ENCODE data around the gene ABAT.
"Not testable (repeated sequence)": the region's sequence is repeated elsewhere in the genome, so short reads cannot be mapped to it uniquely, and the experiment has no call there.

The ABAT gene

DNA sequence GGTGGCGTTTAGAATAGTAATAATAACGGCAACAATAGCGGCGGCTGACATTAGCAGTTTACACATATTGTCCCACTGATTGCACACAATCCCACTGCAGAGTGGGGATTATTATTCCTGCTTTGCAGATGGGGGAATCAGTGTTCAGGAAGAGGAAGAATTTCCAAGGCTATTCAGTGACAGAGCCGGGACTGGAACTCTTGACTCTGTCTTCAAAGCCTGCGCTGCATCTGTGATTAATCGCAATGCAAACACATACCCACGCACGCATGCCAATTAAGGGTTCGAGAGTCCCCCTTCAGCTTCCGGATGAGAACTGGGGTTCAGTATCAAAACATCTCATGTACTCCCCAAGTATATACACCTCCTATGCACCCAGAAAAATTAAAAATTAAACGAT, 93.9 kb downstream of the ABAT start:
- H3K4me1 ChIP-seq (ENCODE audit: control insufficient read depth, insufficient read depth, low read length): peaks cover 13% of the 10 kb centered on the region
- H3K9me3 ChIP-seq (ENCODE audit: control insufficient read depth, insufficient read depth, low read depth, low read length): no peaks in the 10 kb centered on the region
- no peaks in the 10 kb centered on the region for H3K36me3 ChIP-seq (ENCODE audit: control insufficient read depth, insufficient read depth, low read length)

DNA sequence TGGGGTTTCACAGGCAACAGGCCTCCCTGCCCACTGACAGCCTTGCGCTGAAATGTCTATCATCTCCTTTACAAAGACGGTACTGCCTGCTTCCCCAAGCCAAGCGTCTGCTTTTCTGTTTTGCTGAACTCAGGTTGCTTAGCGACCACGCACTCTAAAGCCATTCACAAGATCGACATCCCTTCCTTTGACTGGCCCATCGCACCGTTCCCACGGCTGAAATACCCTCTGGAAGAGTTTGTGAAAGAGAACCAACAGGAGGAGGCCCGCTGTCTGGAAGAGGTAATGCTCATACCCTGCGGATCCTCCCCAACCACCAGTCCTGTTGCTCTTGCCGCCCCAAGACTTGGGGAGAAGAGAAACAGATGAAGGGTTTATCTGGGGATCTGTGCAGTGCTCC, 94.3 kb downstream of the ABAT start:
- Histone ChIP-seq H3K27me3 (ENCODE audit: control insufficient read depth, insufficient read depth, low read length) (no peaks in the 10 kb centered on the region), H3K9me3 (ENCODE audit: control insufficient read depth, insufficient read depth, low read depth, low read length) (no peaks in the 10 kb centered on the region), H3K4me3 (ENCODE audit: low read depth, low read length) (no peak overlapping the region), H3K27ac (ENCODE audit: low read depth, low read length) (no peak overlapping the region), H3K9ac (ENCODE audit: low read length) (no peak overlapping the region), H3K36me3 (ENCODE audit: control insufficient read depth, insufficient read depth, low read length) (no peaks in the 10 kb centered on the region), H3K4me1 (ENCODE audit: control insufficient read depth, insufficient read depth, low read length) (peaks cover 13% of the 10 kb centered on the region)

More for the DNA sequence above, 93.9 kb downstream of the ABAT start:
- no peak overlapping the region for H3K27ac ChIP-seq (ENCODE audit: low read depth, low read length)
- H3K4me3 ChIP-seq (ENCODE audit: low read depth, low read length): no peak overlapping the region
- no peak overlapping the region for H3K9ac ChIP-seq (ENCODE audit: low read length)
- no peaks in the 10 kb centered on the region for H3K27me3 ChIP-seq (ENCODE audit: control insufficient read depth, insufficient read depth, low read length)

DNA sequence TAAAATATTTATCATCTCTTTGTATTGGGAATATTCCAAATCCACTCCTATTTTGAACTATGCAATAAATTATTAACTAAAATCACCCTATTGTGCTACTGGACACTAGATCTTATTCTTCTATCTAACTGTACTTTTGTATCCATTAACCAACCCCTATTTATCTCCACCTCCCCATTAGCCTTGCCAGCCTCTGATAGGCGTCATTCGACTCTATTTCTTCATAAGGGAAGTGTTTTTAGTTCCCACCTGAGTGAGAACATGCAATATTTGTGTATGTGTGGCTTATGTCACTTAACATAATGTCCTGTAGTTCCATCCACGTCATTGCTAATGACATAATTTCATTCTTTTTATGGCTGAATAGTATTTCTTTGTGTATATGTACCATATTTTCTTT, 99.1 kb downstream of the ABAT start:
- H3K4me1 ChIP-seq (ENCODE audit: control insufficient read depth, insufficient read depth, low read length): peaks cover 4% of the 10 kb centered on the region; the same call in 1 of the 2 replicates
- no peaks in the 10 kb centered on the region for H3K27me3 ChIP-seq (ENCODE audit: control insufficient read depth, insufficient read depth, low read length)
- no peak overlapping the region for H3K27ac ChIP-seq (ENCODE audit: low read depth, low read length)
- H3K9me3 ChIP-seq (ENCODE audit: control insufficient read depth, insufficient read depth, low read depth, low read length): no peaks in the 10 kb centered on the region
- no peaks in the 10 kb centered on the region for H3K36me3 ChIP-seq (ENCODE audit: control insufficient read depth, insufficient read depth, low read length)
- H3K4me3 ChIP-seq (ENCODE audit: low read depth, low read length): no peak overlapping the region
- no peak overlapping the region for H3K9ac ChIP-seq (ENCODE audit: low read length)

DNA sequence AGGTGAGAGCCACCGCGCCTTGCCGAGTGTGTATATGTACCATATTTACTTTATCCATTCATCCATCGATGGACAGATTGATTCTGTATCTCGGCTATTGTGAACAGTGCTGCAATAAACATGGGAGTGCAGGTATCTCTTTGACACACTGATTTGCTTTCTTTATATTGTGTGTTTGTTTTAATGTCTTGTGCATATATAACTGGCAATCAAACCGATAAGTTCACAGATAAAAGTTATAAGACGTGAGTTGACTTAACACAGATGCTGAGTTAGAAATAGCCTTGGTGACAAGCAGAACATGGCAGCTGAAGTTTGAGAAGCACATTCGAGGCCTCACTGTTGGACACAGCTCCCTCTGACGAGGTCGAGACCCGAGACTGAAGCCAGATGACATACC, 99.8 kb downstream of the ABAT start:
- Histone ChIP-seq H3K36me3 (ENCODE audit: control insufficient read depth, insufficient read depth, low read length) (no peaks in the 10 kb centered on the region), H3K9me3 (ENCODE audit: control insufficient read depth, insufficient read depth, low read depth, low read length) (no peaks in the 10 kb centered on the region), H3K9ac (ENCODE audit: low read length) (no peak overlapping the region), H3K4me1 (ENCODE audit: control insufficient read depth, insufficient read depth, low read length) (peaks cover 4% of the 10 kb centered on the region; the same call in 1 of the 2 replicates), H3K27me3 (ENCODE audit: control insufficient read depth, insufficient read depth, low read length) (no peaks in the 10 kb centered on the region), H3K4me3 (ENCODE audit: low read depth, low read length) (no peak overlapping the region), H3K27ac (ENCODE audit: low read depth, low read length) (no peak overlapping the region)

DNA sequence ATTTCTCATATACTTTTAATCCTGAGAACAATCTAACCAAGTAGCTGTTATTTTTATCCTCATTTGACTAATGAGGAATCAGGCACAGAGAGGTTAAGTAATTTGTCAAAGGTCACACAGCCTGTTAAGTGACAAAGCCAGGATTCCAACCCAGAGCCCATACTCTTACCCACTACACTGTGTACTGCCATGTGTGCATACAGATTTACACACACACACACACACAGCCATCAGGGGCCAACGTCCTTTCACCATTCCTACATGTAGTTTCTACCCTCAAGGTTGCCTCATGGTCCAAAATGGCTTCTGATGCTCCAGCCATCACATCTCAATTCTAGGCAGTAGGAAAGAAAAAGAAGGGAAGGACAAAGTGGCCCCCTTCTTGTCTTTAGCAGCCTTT, 100.9 kb downstream of the ABAT start:
- Histone ChIP-seq H3K4me3 (ENCODE audit: low read depth, low read length) (no peak overlapping the region), H3K27ac (ENCODE audit: low read depth, low read length) (no peak overlapping the region), H3K36me3 (ENCODE audit: control insufficient read depth, insufficient read depth, low read length) (no peaks in the 10 kb centered on the region), H3K9me3 (ENCODE audit: control insufficient read depth, insufficient read depth, low read depth, low read length) (no peaks in the 10 kb centered on the region), H3K9ac (ENCODE audit: low read length) (no peak overlapping the region), H3K27me3 (ENCODE audit: control insufficient read depth, insufficient read depth, low read length) (no peaks in the 10 kb centered on the region; the same call in 1 of the 2 replicates), H3K4me1 (ENCODE audit: control insufficient read depth, insufficient read depth, low read length) (peaks cover 4% of the 10 kb centered on the region; the same call in 1 of the 2 replicates)

DNA sequence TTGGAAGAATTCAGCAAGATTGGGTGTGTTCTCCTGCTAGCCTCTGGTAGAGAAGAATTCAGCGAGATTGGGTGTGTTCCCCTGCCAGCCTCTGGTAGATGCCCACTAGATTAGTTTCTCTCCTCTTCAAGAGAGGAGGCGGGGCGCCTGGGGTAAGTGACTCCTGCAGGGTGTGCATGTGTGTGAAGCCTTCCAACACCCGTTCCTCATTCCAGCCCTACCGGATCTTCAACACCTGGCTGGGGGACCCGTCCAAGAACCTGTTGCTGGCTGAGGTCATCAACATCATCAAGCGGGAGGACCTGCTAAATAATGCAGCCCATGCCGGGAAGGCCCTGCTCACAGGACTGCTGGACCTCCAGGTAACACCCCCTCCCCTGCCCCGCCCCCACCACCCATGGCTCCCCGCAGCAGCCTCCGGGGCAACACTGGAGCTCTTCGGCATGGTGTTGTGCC, 101.7 kb downstream of the ABAT start:
- Histone ChIP-seq H3K4me3 (ENCODE audit: low read depth, low read length) (no peak overlapping the region), H3K36me3 (ENCODE audit: control insufficient read depth, insufficient read depth, low read length) (no peaks in the 10 kb centered on the region), H3K27ac (ENCODE audit: low read depth, low read length) (no peak overlapping the region)

DNA sequence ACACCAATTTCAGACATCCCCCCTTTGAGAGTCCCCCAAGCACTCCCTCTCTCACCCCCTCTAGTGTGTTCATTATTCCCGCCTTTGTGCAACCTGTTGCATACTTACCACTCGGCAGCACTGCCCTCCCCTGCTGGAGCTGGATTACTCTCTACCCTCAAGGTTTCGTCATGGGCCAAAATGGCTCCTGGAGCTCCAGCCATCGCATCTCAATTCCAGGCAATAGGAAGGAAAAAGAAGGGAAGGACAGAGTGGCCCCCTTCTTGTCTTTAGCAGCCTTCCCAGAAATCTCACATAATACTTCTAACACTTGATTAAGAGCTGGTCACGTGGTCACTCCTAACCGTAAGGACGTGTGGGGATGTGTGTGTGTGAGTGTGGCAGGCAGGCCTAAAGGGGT, 102.8 kb downstream of the ABAT start:
- H3K27me3 ChIP-seq (ENCODE audit: control insufficient read depth, insufficient read depth, low read length): peaks cover 4% of the 10 kb centered on the region; the same call in 1 of the 2 replicates
- no peaks in the 10 kb centered on the region for H3K36me3 ChIP-seq (ENCODE audit: control insufficient read depth, insufficient read depth, low read length)
- no peak overlapping the region for H3K4me3 ChIP-seq (ENCODE audit: low read depth, low read length)
- no peak overlapping the region for H3K9ac ChIP-seq (ENCODE audit: low read length)
- peaks cover 4% of the 10 kb centered on the region; the same call in 1 of the 2 replicates for H3K4me1 ChIP-seq (ENCODE audit: control insufficient read depth, insufficient read depth, low read length)
- no peaks in the 10 kb centered on the region for H3K9me3 ChIP-seq (ENCODE audit: control insufficient read depth, insufficient read depth, low read depth, low read length)
- H3K27ac ChIP-seq (ENCODE audit: low read depth, low read length): no peak overlapping the region

More for the DNA sequence above, 101.7 kb downstream of the ABAT start:
- Histone ChIP-seq H3K9me3 (ENCODE audit: control insufficient read depth, insufficient read depth, low read depth, low read length) (no peaks in the 10 kb centered on the region), H3K27me3 (ENCODE audit: control insufficient read depth, insufficient read depth, low read length) (peaks cover 4% of the 10 kb centered on the region; the same call in 1 of the 2 replicates), H3K9ac (ENCODE audit: low read length) (no peak overlapping the region), H3K4me1 (ENCODE audit: control insufficient read depth, insufficient read depth, low read length) (peaks cover 4% of the 10 kb centered on the region; the same call in 1 of the 2 replicates)

DNA sequence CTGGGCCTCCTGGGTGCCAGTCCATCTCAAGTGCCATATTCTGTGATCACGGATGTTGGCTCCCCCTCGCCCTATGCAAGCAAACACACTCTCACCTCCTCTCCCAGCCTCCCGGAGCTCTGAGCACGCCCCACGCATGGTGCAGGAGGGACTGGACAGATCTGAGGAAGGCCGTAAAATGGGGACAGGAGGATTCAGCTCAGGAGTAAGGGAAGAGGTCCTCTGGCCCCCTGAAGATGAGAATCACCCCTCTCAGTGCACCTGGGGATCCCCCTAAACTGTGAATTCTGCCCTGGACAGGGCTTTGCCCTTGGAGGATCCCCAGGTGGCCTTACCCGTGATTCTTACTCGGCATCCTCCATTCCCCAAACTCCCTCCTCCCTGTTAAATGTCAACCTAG, 107.4 kb downstream of the ABAT start:
- no peaks in the 10 kb centered on the region for H3K36me3 ChIP-seq (ENCODE audit: control insufficient read depth, insufficient read depth, low read length)
- H3K9ac ChIP-seq (ENCODE audit: low read length): no peak overlapping the region
- peaks cover 4% of the 10 kb centered on the region; the same call in 1 of the 2 replicates for H3K27me3 ChIP-seq (ENCODE audit: control insufficient read depth, insufficient read depth, low read length)
- no peaks in the 10 kb centered on the region for H3K4me1 ChIP-seq (ENCODE audit: control insufficient read depth, insufficient read depth, low read length)
- no peaks in the 10 kb centered on the region for H3K9me3 ChIP-seq (ENCODE audit: control insufficient read depth, insufficient read depth, low read depth, low read length)
- H3K27ac ChIP-seq (ENCODE audit: low read depth, low read length): no peak overlapping the region
- no peak overlapping the region for H3K4me3 ChIP-seq (ENCODE audit: low read depth, low read length)

DNA sequence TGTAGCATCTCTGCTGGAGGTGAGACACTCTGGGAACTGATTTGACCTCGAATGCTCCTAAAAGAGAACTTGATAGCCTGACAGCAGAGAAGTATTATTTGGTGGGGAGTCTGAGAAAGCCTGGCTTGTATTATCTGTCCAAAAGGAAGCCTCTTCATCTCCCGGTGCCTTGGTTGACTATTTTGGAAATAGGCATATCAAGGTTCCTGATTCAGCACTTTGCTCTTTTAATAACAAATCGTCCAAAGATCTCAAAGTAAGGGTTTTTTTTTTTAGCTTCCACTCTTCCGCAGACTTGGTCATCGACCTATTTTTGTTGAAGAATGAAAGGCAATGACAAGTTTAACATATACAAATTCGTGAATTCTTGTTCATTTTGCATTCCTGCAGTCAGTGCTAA, 108.3 kb downstream of the ABAT start:
- peaks cover 4% of the 10 kb centered on the region; the same call in 1 of the 2 replicates for H3K27me3 ChIP-seq (ENCODE audit: control insufficient read depth, insufficient read depth, low read length)

DNA sequence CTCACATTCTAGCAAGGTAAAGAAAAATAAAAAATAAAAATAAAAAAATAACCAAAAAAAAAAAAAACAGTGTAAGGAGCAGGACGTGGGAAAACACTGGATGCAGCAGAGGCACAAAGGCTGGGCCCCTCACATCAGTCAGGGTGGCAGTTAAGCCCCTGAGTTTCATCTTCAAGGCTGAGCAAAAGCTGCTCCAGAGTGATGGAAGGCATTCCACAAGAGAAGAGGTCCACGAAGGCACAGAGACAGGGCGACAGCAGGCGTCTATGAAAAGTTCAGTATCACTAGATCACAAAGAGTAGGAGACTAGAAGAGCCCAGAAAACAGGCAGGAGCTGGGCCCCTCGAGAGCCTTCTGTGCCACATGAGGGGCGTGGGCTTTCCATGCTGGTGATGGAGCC, 111.0 kb downstream of the ABAT start:
- Histone ChIP-seq H3K27ac (ENCODE audit: low read depth, low read length) (no peak overlapping the region), H3K36me3 (ENCODE audit: control insufficient read depth, insufficient read depth, low read length) (no peaks in the 10 kb centered on the region), H3K4me3 (ENCODE audit: low read depth, low read length) (no peak overlapping the region), H3K27me3 (ENCODE audit: control insufficient read depth, insufficient read depth, low read length) (peaks cover 4% of the 10 kb centered on the region; the same call in 1 of the 2 replicates), H3K9ac (ENCODE audit: low read length) (no peak overlapping the region), H3K4me1 (ENCODE audit: control insufficient read depth, insufficient read depth, low read length) (no peaks in the 10 kb centered on the region), H3K9me3 (ENCODE audit: control insufficient read depth, insufficient read depth, low read depth, low read length) (no peaks in the 10 kb centered on the region)

More for the DNA sequence above, 108.3 kb downstream of the ABAT start:
- H3K36me3 ChIP-seq (ENCODE audit: control insufficient read depth, insufficient read depth, low read length): no peaks in the 10 kb centered on the region
- no peaks in the 10 kb centered on the region for H3K9me3 ChIP-seq (ENCODE audit: control insufficient read depth, insufficient read depth, low read depth, low read length)
- no peak overlapping the region for H3K27ac ChIP-seq (ENCODE audit: low read depth, low read length)
- no peak overlapping the region for H3K9ac ChIP-seq (ENCODE audit: low read length)
- no peaks in the 10 kb centered on the region for H3K4me1 ChIP-seq (ENCODE audit: control insufficient read depth, insufficient read depth, low read length)
- no peak overlapping the region for H3K4me3 ChIP-seq (ENCODE audit: low read depth, low read length)

DNA sequence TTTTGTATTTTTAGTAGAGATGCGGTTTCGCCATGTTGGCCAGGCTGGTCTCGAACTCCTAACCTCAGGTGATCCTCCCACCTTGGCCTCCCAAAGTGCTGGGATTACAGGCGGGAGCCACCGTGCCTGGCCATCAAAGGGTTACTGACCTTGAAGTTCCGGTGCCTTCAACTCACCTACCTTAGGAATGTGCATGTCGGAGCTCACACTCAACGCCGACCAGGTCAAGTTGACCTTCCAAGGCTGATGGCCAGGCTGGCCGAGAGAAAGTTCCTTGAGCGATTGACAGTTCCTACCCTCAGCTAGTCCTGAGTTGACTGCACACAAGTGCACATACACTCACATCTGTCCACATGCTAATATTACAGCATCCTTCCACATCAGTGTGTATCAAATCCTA, 111.9 kb downstream of the ABAT start:
- not testable (repeated sequence) for H3K27me3 ChIP-seq (ENCODE audit: control insufficient read depth, insufficient read depth, low read length); H3K4me3 ChIP-seq (ENCODE audit: low read depth, low read length); H3K9ac ChIP-seq (ENCODE audit: low read length); H3K36me3 ChIP-seq (ENCODE audit: control insufficient read depth, insufficient read depth, low read length); H3K4me1 ChIP-seq (ENCODE audit: control insufficient read depth, insufficient read depth, low read length); H3K27ac ChIP-seq (ENCODE audit: low read depth, low read length); H3K9me3 ChIP-seq (ENCODE audit: control insufficient read depth, insufficient read depth, low read depth, low read length)

Data from HUES6 (cell line).